ENCODE measurements around the gene CPEB3. TPM values are rescaled to one million over a fixed set of nuclear protein-coding genes. Genes with fewer than 3 reads are reported as not detected.

The CPEB3 gene
- total and polyA plus RNA-seq, 2 donors (not counting 3 experiments of a cell fraction or from before 2014, with no cell fraction given), result 0.80 to 2.2 TPM

DNA sequence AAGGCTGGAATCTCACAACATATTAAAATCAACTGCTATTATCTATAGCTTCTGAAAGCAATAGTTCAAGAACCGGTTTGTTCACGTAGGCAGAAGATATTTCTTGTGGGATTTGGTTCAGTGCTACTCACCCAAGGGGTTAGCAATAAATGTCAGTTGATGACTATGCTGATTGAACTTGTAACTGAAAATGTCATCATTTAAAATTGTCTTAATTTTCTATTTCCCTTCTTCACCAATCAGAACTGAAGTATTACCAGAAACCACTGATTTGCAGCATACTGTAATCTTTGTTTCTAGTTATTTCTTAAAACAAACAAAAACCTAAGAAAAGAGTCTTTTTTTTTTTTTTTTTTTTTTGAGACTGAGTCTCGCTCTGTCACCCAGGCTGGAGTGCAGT, 46.1 kb downstream of the CPEB3 start:
- dilution Hi-C loops (cut with MboI; ENCODE audit: extremely low pct_ligation_motif_present, low sequenced_read_pairs), result no loop called here

DNA sequence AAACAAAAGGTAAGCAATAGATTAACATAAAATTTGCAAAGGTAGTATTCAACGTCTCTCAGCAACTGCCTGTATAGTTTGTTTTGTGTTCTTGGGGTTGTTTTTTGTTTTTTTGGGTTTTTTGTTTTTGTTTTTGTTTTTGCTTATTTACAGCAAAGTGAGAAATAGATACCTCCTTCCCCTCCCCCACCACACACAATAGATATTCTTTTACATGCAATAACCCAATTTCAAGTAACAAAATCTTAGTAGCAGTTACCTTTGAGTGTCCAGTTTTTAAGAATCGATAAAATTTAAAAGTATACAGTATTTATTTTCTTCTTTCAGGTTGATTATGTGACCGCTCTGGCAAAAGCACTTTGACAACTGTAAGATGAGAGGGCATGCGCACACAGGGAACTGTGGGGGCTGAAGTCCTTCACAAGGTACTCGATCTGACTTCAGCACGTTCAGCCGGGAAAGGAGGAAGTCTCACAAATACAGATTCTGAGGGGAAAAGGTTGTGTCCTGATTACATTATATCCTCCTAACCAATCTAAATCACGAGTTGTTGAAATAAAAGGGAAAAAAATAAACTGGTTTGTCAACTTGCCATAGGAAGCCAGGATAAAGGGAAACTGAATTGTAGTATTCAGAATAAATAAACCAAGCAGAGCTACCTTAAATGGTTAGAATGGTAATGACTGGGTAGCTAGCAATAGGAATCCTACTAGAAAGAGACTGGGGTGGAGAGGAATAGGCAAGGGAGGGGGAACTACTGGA, 47.8 kb downstream of the CPEB3 start:
- Histone ChIP-seq H3K36me3 (ENCODE audit: control insufficient read depth in 2 of 2, extremely low read depth in 1 of 2, insufficient read depth in 2 of 2, low read length in 2 of 2) (no peaks in the 10 kb centered on the region), H3K9me1 (replicated peaks; ENCODE audit: control insufficient read depth, extremely low read depth, insufficient read depth, low read length) (no peaks in the 10 kb centered on the region), H3K9me3 (replicated peaks; ENCODE audit: control insufficient read depth, insufficient read depth, low read length) (no peaks in the 10 kb centered on the region), H3K79me2 (ENCODE audit: control insufficient read depth, insufficient read depth, low read length) (no peaks in the 10 kb centered on the region), H4K20me1 (replicated peaks; ENCODE audit: control insufficient read depth, extremely low read depth, insufficient read depth, low read length) (no peaks in the 10 kb centered on the region), H3K27ac (ENCODE audit: insufficient read depth, low read depth, low read length) (no peak overlapping the region), H3K9ac (replicated peaks; ENCODE audit: extremely low read depth, insufficient read depth, low read length) (no peak overlapping the region), H3K27me3 (ENCODE audit: control insufficient read depth in 2 of 2, insufficient read depth in 2 of 2, low read length in 2 of 2) (no peaks in the 10 kb centered on the region), H3K4me3 (replicated peaks in 1 of 3; ENCODE audit: insufficient read depth in 1 of 3, low read depth in 1 of 3, low read length in 3 of 3) (peak overlapping the region in 1 of 3 experiments; percentile 26), H3K4me1 (ENCODE audit: control insufficient read depth, extremely low read depth, insufficient read depth, low read length) (peaks cover 10% of the 10 kb centered on the region), H2AFZ (ENCODE audit: low read depth, low read length) (peak overlapping the region; percentile 53), H3K4me2 (ENCODE audit: insufficient read depth, low read length) (peak overlapping the region; percentile 82)
- ChIA-PET POLR2A (no interaction called here), CTCF (interaction anchor here (1.0 to 1.5 kb wide), 4 partner anchors 32 to 155 kb away, joined by 3 to 5 read pairs (median 4); partner anchors contain the start of genes CPEB3 and MARCHF5)
- TF ChIP-seq MYC (IDR thresholded peaks at IDR 0.05; ENCODE audit: low read depth, low read length), result no peak
- no peak for TF ChIP-seq POLR2A (IDR thresholded peaks at IDR 0.05; ENCODE audit: low read depth, low read length)
- no peak for TF ChIP-seq EZH2 (IDR thresholded peaks at IDR 0.05; ENCODE audit: borderline replicate concordance, low read depth, low read length, severe bottlenecking)
- no peak for TF ChIP-seq GATA2 (IDR thresholded peaks at IDR 0.05; ENCODE audit: insufficient read depth, insufficient read length, low read depth, low read length)
- no peak for TF ChIP-seq MAX (IDR thresholded peaks at IDR 0.05; ENCODE audit: insufficient read depth, insufficient read length)
- TF ChIP-seq CTCF (IDR thresholded peaks at IDR 0.05; ENCODE audit: extremely low read depth in 1 of 2, insufficient read depth in 1 of 2, low read depth in 1 of 2, low read length in 2 of 2), result no peak
- no peak for TF ChIP-seq FOS (IDR thresholded peaks at IDR 0.05; ENCODE audit: borderline replicate concordance, insufficient read depth, low read length)
- TF ChIP-seq POLR2AphosphoS5 (IDR thresholded peaks at IDR 0.05; ENCODE audit: insufficient read depth, low read depth, low read length), result no peak
- TF ChIP-seq JUN (IDR thresholded peaks at IDR 0.05; ENCODE audit: borderline replicate concordance, insufficient read depth, insufficient read length, low read depth), result no peak
- no TSS peak for BruUV-seq (replicated peaks)
- dilution Hi-C loops (cut with MboI; ENCODE audit: extremely low pct_ligation_motif_present, low sequenced_read_pairs) (no loop called here), intact Hi-C loops (cut with micrococcal nuclease) (loop anchor here (1.0 kb wide), 1 partner anchor 47 kb away; no protein-coding TSS in a partner anchor)
- DNase-seq (ENCODE audit: low read depth, low spot score), result peak; percentile 75
- FAIRE-seq, result peak; percentile 81

More for the DNA sequence above, 46.1 kb downstream of the CPEB3 start:
- DNase-seq (ENCODE audit: low read depth, low spot score) (no peak), FAIRE-seq (no peak)
- ChIA-PET CTCF (interaction anchor here (0.7 to 1.1 kb wide), 2 partner anchors 119 to 157 kb away, joined by 3 read pairs; no protein-coding TSS in a partner anchor), POLR2A (no interaction called here)
- Histone ChIP-seq H3K4me3 (replicated peaks in 1 of 3; ENCODE audit: insufficient read depth in 1 of 3, low read depth in 1 of 3, low read length in 3 of 3) (no peak overlapping the region), H3K79me2 (ENCODE audit: control insufficient read depth, insufficient read depth, low read length) (no peaks in the 10 kb centered on the region), H3K4me2 (ENCODE audit: insufficient read depth, low read length) (no peak overlapping the region), H3K9me3 (replicated peaks; ENCODE audit: control insufficient read depth, insufficient read depth, low read length) (no peaks in the 10 kb centered on the region), H3K27ac (ENCODE audit: insufficient read depth, low read depth, low read length) (no peak overlapping the region), H3K9ac (replicated peaks; ENCODE audit: extremely low read depth, insufficient read depth, low read length) (no peak overlapping the region), H3K27me3 (ENCODE audit: control insufficient read depth in 2 of 2, insufficient read depth in 2 of 2, low read length in 2 of 2) (no peaks in the 10 kb centered on the region), H3K9me1 (replicated peaks; ENCODE audit: control insufficient read depth, extremely low read depth, insufficient read depth, low read length) (no peaks in the 10 kb centered on the region), H3K4me1 (ENCODE audit: control insufficient read depth, extremely low read depth, insufficient read depth, low read length) (peaks cover 10% of the 10 kb centered on the region), H3K36me3 (ENCODE audit: control insufficient read depth in 2 of 2, extremely low read depth in 1 of 2, insufficient read depth in 2 of 2, low read length in 2 of 2) (no peaks in the 10 kb centered on the region), H2AFZ (ENCODE audit: low read depth, low read length) (no peak overlapping the region), H4K20me1 (replicated peaks; ENCODE audit: control insufficient read depth, extremely low read depth, insufficient read depth, low read length) (no peaks in the 10 kb centered on the region)
- no peak for TF ChIP-seq EZH2 (IDR thresholded peaks at IDR 0.05; ENCODE audit: borderline replicate concordance, low read depth, low read length, severe bottlenecking)
- intact Hi-C loops (cut with micrococcal nuclease), result no loop called here
- BruUV-seq (replicated peaks), result no TSS peak

Measured in endothelial cell of umbilical vein (primary cell).